SK-N-SH (cell line): Measurements from ENCODE around the gene RASSF4.

Source experiments
- CTCF ChIP-seq: fragments of 200-600 bp; sonication (generic); IDR thresholded peaks from 2 replicates; pipeline ENCODE4 v1.6.1; 2017; ENCODE audit warnings: antibody characterized with exemption, mild to moderate bottlenecking, moderate library complexity
- EP300 ChIP-seq, 2 experiments: IDR thresholded peaks; 2 replicates each; pipeline versions ENCODE4 v1.4.0 to v1.6.1; 2012; ENCODE audit warnings: borderline replicate concordance in 1 of 2, low read depth in 1 of 2, low read length in 1 of 2
- FOXJ3 ChIP-seq: sonication (generic); formaldehyde crosslinking; IDR thresholded peaks from 2 replicates; pipeline ENCODE4 v1.5.1; 2020; ENCODE audit warnings: mild to moderate bottlenecking, missing genetic modification reagents
- FOXM1 ChIP-seq: IDR thresholded peaks from 2 replicates; pipeline ENCODE4 v1.4.0; 2012; ENCODE audit warnings: low read depth, mild to moderate bottlenecking
- GABPA ChIP-seq: IDR thresholded peaks from 2 replicates; pipeline ENCODE4 v1.4.0; 2012; ENCODE audit warnings: low read depth, mild to moderate bottlenecking
- IRF3 ChIP-seq: fragments of 150-350 bp; IDR thresholded peaks from 2 replicates; pipeline ENCODE4 v1.6.1; 2016; ENCODE audit warnings: mild to moderate bottlenecking, low read depth, low read length
- NFIC ChIP-seq: IDR thresholded peaks from 2 replicates; pipeline ENCODE4 v1.4.0; 2012; ENCODE audit warnings: borderline replicate concordance
- POLR2AphosphoS5 ChIP-seq: IDR thresholded peaks from 2 replicates; pipeline ENCODE4 v1.6.1; 2012; ENCODE audit warnings: low read depth, low read length
- REST ChIP-seq: IDR thresholded peaks from 2 replicates; pipeline ENCODE4 v1.6.1; 2012; ENCODE audit warnings: mild to moderate bottlenecking, low read depth, low read length, moderate library complexity
- RFX5 ChIP-seq: IDR thresholded peaks from 2 replicates; pipeline ENCODE4 v1.6.1; 2012; ENCODE audit warnings: mild to moderate bottlenecking, improper control_type of control experiment, low read length
- TEAD4 ChIP-seq: IDR thresholded peaks from 2 replicates; pipeline ENCODE4 v1.4.0; 2012; ENCODE audit warnings: mild to moderate bottlenecking, borderline replicate concordance; ENCODE audit not compliant: insufficient read depth
- USF1 ChIP-seq: IDR thresholded peaks from 2 replicates; pipeline ENCODE4 v1.4.0; 2012; ENCODE audit warnings: low read depth, borderline replicate concordance
- YY1 ChIP-seq: IDR thresholded peaks from 2 replicates; pipeline ENCODE4 v1.4.0; 2012; ENCODE audit warnings: low read depth, mild to moderate bottlenecking

- TF ChIP-seq YY1 (no peak), EP300 (IDR thresholded peaks at IDR 0.05; ENCODE audit: borderline replicate concordance in 1 of 2, low read depth in 1 of 2, low read length in 1 of 2) (no peak), CTCF (no peak), FOXJ3 (CRISPR knock-in tag) (no peak), USF1 (no peak), POLR2AphosphoS5 (no peak), REST (no peak), FOXM1 (no peak), TEAD4 (no peak), NFIC (no peak), GABPA (no peak), IRF3 (no peak), RFX5 (no peak)
These were observed 20.6 kb upstream of the RASSF4 start for GRCh38 chr10:44938956-44939355.
